Endothelial cell of umbilical vein (primary cell): ENCODE results near the gene ZNF778. TPM values are rescaled to one million over a fixed set of nuclear protein-coding genes. Genes with fewer than 3 reads are reported as not detected.

ENCODE experiments used
- BruUV-seq: library from RNA; stranded (reverse); fragments of 400-500 nt; replicated peaks from 2 replicates; lab custom pipeline; 2021; lab: Mats Ljungman, UMichigan
- CTCF ChIA-PET: fragments of 300-600, 350-600 bp; sonication (Branson Sonifier 250); formaldehyde crosslinking; loops from one replicate; lab custom pipeline; 2021; ENCODE audit warnings: antibody characterized with exemption, inconsistent platforms; lab: Charles Lee
- POLR2A ChIA-PET: fragments of 300-600, 350-600 bp; sonication (Branson Sonifier 250); formaldehyde crosslinking; loops from one replicate; lab custom pipeline; 2021; ENCODE audit warnings: antibody characterized with exemption, inconsistent platforms; lab: Charles Lee
- DNase-seq: peaks from one replicate; pipeline ENCODE4 v3.0.0-alpha.2; 2011; ENCODE audit warnings: low read depth, low spot score
- FAIRE-seq: peaks from 2 replicates; lab custom pipeline; 2011; peaks lifted over from hg19 to GRCh38; lab: Jason Lieb, UNC
- H2AFZ ChIP-seq: 2 replicates; pipeline ENCODE4 v1.6.0; 2012; ENCODE audit warnings: low read depth, low read length, control low read depth, inconsistent platforms
- H3K27ac ChIP-seq: 2 replicates; pipeline ENCODE4 v1.5.1; 2011; ENCODE audit warnings: low read depth, mild to moderate bottlenecking, control low read depth, low read length, moderate library complexity; ENCODE audit not compliant: insufficient read depth
- H3K27me3 ChIP-seq, 2 experiments: 2 replicates each; pipeline versions ENCODE4 v1.6.0 to v1.6.1; 2011; ENCODE audit warnings: low read length in 2 of 2, mixed read lengths in 1 of 2; ENCODE audit not compliant: control insufficient read depth in 2 of 2, insufficient read depth in 2 of 2
- H3K36me3 ChIP-seq, 2 experiments: 2 replicates in 1 of 2; 3 replicates in 1 of 2; pipeline ENCODE4 v1.5.1; 2011; ENCODE audit warnings: low read length in 2 of 2, mild to moderate bottlenecking in 1 of 2, moderate library complexity in 1 of 2; ENCODE audit not compliant: control insufficient read depth in 2 of 2, insufficient read depth in 2 of 2; ENCODE audit errors: extremely low read depth in 1 of 2
- H3K4me1 ChIP-seq: 3 replicates; pipeline ENCODE4 v1.5.1; 2011; ENCODE audit warnings: mild to moderate bottlenecking, low read length; ENCODE audit not compliant: control insufficient read depth, insufficient read depth; ENCODE audit errors: extremely low read depth
- H3K4me2 ChIP-seq: 2 replicates; pipeline ENCODE4 v1.6.1; 2011; ENCODE audit warnings: low read length, control low read depth, mixed read lengths; ENCODE audit not compliant: insufficient read depth
- H3K4me3 ChIP-seq, 3 experiments: fragments of 200-600 bp in 1 of 3; sonication (generic), shearing (Covaris generic) in 1 of 3; replicated peaks in 1 of 3; 2 replicates each; pipeline ENCODE4 v1.5.1; 2011 to 2016; ENCODE audit warnings: control low read depth in 3 of 3, low read length in 3 of 3, mild to moderate bottlenecking in 2 of 3, inconsistent platforms in 1 of 3, low read depth in 1 of 3, moderate library complexity in 1 of 3; ENCODE audit not compliant: insufficient read depth in 1 of 3
- H3K79me2 ChIP-seq: 2 replicates; pipeline ENCODE4 v1.6.0; 2012; ENCODE audit warnings: low read length, inconsistent platforms; ENCODE audit not compliant: control insufficient read depth, insufficient read depth
- H3K9ac ChIP-seq: replicated peaks from 2 replicates; pipeline ENCODE3; 2011; ENCODE audit warnings: low read length, control low read depth; ENCODE audit not compliant: insufficient read depth; ENCODE audit errors: extremely low read depth
- H3K9me1 ChIP-seq: replicated peaks from 3 replicates; pipeline ENCODE4 v1.6.0; 2011; ENCODE audit warnings: mild to moderate bottlenecking, low read length; ENCODE audit not compliant: control insufficient read depth, insufficient read depth; ENCODE audit errors: extremely low read depth
- H3K9me3 ChIP-seq: replicated peaks from 2 replicates; pipeline ENCODE4 v1.5.1; 2012; ENCODE audit warnings: low read length, inconsistent platforms; ENCODE audit not compliant: control insufficient read depth, insufficient read depth
- H4K20me1 ChIP-seq: replicated peaks from 2 replicates; pipeline ENCODE3; 2011; ENCODE audit warnings: mild to moderate bottlenecking, low read length; ENCODE audit not compliant: control insufficient read depth, insufficient read depth; ENCODE audit errors: extremely low read depth
- GATA2 ChIP-seq: IDR thresholded peaks from 2 replicates; pipeline ENCODE4 v1.7.0; 2011; ENCODE audit warnings: low read depth, mild to moderate bottlenecking, moderate library complexity, mixed read lengths, low read length; ENCODE audit not compliant: insufficient read length, insufficient read depth
- POLR2A ChIP-seq: IDR thresholded peaks from 2 replicates; pipeline ENCODE4 v1.6.1; 2012; ENCODE audit warnings: low read depth, mild to moderate bottlenecking, control low read depth, low read length
- POLR2AphosphoS5 ChIP-seq: IDR thresholded peaks from 2 replicates; pipeline ENCODE4 v1.6.1; 2012; ENCODE audit warnings: low read depth, mild to moderate bottlenecking, control low read depth, low read length, moderate library complexity; ENCODE audit not compliant: insufficient read depth
- dilution Hi-C: fragments of 300-500 bp; cut with MboI; formaldehyde crosslinking; loops from one replicate; pipeline ENCODE4 v1.15.0; 2019; ENCODE audit warnings: low sequenced_read_pairs; ENCODE audit not compliant: extremely low pct_ligation_motif_present
- intact Hi-C: fragments of 100-400 bp; cut with micrococcal nuclease; formaldehyde crosslinking; loops from one replicate; pipeline ENCODE4 v1.10.0; 2022
- polyA plus RNA-seq, 4 experiments: library from polyadenylated mRNA; depleted of rRNA in 3 of 4; stranded (reverse) in 3 of 4; unstranded in 1 of 4; fragments of >200 nt; gene quantifications; 2 replicates each; pipeline versions ENCODE4 v1.2.1 to v1.2.3, GENCODE V29; 2011 to 2012; ENCODE audit warnings: missing spikeins in 1 of 4
- total RNA-seq: library from RNA; stranded (reverse); gene quantifications from 2 replicates; pipeline ENCODE4 v1.2.3, GENCODE V29; 2021
- TF ChIP-seq, protein P1 (sequence below), 2 donors: IDR thresholded peaks; 1 replicate in 1 of 2; 2 replicates in 1 of 2; pipeline ENCODE4 v1.5.1; 2011; ENCODE audit warnings: low read length in 2 of 2, mild to moderate bottlenecking in 2 of 2, moderate library complexity in 2 of 2, control low read depth in 1 of 2, inconsistent platforms in 1 of 2, low read depth in 1 of 2; ENCODE audit not compliant: insufficient read depth in 1 of 2; ENCODE audit errors: extremely low read depth in 1 of 2

ZNF778 gene
- total and polyA plus RNA-seq, 2 donors (not counting 3 experiments of a cell fraction or from before 2014, with no cell fraction given) = 3.8 to 10.9 TPM

DNA sequence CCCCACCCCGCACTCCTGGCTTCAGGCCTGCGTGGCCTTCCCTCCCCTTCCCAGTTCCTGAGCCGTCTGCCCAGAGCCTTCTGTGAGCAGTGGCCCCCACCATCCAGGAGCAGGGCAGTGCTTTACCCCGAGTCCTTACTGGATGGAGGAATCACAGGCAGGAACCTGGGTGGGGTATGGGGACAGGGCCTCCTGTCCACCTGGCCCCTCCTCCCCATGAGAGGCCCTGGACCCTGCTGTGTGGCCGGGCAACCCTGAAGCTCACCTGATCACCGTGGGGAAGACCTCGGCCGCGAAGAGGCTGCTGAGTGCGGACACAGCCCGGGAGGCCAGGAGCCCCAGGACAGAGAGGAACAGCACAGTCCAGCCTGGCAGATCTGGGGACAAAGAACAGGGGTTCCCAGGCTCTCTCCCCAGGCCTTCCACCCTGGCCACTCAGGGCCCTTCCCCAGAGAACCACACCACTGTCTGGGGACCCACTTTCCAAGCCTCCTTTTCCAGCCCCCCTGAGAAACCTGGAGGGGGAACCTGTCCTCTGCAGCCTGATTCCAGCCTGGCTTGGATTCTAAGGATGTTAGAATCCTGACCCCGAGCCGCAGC is 20.4 kb upstream of the ZNF778 start:
- no peak overlapping the region for H3K9ac ChIP-seq
- H3K4me1 ChIP-seq = no peaks in the 10 kb centered on the region
- no peak overlapping the region for H3K4me2 ChIP-seq
- no TSS peak for BruUV-seq
- no peaks in the 10 kb centered on the region for H3K79me2 ChIP-seq
- no peaks in the 10 kb centered on the region for H3K9me1 ChIP-seq
- CTCF ChIA-PET = no interaction called here
- no peaks in the 10 kb centered on the region for H3K9me3 ChIP-seq
- POLR2A ChIA-PET = no interaction called here
- intact Hi-C loops (no loop called here), dilution Hi-C loops (no loop called here)
- H3K36me3 ChIP-seq = no peaks in the 10 kb centered on the region
- peaks cover 13 to 17% of the 10 kb centered on the region in 2 experiments for H3K27me3 ChIP-seq
- FAIRE-seq (no peak), DNase-seq (no peak)
- H3K27ac ChIP-seq = no peak overlapping the region
- H3K4me3 ChIP-seq = no peak overlapping the region
- H4K20me1 ChIP-seq = no peaks in the 10 kb centered on the region
- H2AFZ ChIP-seq = no peak overlapping the region
- TF ChIP-seq GATA2 (no peak), POLR2A (no peak), POLR2AphosphoS5 (no peak)
- TF ChIP-seq, protein P1, sequence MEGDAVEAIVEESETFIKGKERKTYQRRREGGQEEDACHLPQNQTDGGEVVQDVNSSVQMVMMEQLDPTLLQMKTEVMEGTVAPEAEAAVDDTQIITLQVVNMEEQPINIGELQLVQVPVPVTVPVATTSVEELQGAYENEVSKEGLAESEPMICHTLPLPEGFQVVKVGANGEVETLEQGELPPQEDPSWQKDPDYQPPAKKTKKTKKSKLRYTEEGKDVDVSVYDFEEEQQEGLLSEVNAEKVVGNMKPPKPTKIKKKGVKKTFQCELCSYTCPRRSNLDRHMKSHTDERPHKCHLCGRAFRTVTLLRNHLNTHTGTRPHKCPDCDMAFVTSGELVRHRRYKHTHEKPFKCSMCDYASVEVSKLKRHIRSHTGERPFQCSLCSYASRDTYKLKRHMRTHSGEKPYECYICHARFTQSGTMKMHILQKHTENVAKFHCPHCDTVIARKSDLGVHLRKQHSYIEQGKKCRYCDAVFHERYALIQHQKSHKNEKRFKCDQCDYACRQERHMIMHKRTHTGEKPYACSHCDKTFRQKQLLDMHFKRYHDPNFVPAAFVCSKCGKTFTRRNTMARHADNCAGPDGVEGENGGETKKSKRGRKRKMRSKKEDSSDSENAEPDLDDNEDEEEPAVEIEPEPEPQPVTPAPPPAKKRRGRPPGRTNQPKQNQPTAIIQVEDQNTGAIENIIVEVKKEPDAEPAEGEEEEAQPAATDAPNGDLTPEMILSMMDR (IDR thresholded peaks at IDR 0.05; ENCODE audit: extremely low read depth in 1 of 2, insufficient read depth in 1 of 2, low read depth in 1 of 2, low read length in 2 of 2) = no peak
